ENCODE measurements around the gene ANK2. TPM values are rescaled to one million over a fixed set of nuclear protein-coding genes. Genes with fewer than 3 reads are reported as not detected.
"Not testable (repeated sequence)": the region's sequence is repeated elsewhere in the genome, so short reads cannot be mapped to it uniquely, and the experiment has no call there.

Gene ANK2
- total RNA-seq, 1 donor from 2014 or later = 284 TPM

DNA sequence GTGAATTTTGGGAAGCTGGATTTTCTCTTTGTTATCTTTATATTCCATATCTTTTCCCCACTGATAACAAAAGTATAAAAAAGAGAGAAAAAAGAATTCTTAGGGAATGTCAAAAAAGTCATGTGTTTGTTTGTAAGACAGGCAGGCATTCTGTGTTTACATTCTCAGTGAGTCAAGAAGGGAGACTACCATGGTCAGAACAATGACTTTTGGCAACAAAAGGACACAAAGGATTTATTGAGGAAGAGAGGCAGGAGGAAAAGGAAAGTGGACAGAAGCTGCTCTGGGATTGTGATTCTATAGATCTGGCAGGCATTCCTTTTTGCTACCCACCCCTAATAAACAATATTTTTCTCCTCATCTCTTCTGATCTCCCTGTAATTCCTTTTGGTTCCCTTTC, 5.9 kb upstream of the ANK2 start:
- intact Hi-C loops (cut with DNase I) = no loop called here
- DNase-seq (ENCODE audit: missing footprints) (no peak), ATAC-seq (no peak)

DNA sequence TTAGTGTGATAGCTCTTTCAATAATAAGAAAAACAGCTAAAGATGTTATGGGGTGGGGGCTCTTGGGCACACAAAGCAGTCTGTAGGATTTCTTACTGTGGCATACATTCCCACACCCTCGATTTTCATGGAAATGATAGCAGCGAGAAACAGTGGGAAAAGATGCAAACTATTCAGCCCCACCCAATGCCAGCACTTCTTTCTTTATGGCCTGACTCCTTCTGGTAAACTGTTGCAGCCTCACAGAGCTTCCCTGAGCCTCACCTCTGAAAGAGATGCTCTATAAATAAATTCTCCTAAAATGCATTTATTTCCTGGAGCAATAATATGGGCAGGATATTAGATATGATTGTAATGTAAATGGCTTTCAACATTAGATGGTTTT, 910 bp downstream of the ANK2 start:
- intact Hi-C loops (cut with DNase I) = no loop called here
- DNase-seq (ENCODE audit: missing footprints) (no peak), ATAC-seq (no peak)

DNA sequence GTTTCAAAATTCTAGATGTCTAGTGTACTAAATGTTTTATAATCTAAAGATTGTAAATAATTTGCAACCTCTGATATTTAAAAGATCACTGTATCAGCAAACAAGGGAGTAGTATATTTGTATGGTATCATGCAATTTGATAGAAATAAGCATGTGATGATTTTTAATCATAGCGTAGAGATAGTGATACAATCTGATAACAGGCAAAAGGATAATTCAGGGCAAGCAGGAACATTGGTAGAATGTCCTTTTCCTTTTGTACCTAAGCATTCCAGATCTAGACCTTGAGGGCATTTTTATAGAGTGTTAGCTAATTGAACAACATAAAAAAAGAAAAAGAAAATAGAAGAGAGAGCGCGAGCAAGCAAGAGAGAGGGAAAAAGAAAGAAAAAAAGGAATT, 1.4 kb downstream of the ANK2 start:
- ATAC-seq (no peak), DNase-seq (ENCODE audit: missing footprints) (no peak)
- intact Hi-C loops (cut with DNase I) = no loop called here

DNA sequence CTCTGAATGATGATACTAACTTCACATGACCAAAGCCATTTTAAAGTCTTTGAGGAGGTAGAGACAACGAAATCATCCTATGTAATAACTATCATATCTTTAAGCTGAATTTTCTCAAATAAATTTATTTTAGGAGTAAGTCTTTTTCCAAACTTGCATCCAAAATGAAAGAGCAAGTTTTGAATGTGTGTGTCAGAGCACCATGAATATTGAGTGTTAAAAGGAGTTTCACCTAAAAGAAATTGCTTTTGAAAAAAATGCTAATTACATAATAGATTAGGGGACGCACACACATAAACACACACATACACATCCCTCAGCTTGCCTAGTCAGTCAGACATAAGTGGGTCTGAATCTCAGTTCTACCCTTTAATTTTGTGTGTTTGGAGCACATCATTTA, 1.9 kb downstream of the ANK2 start:
- intact Hi-C loops (cut with DNase I) = no loop called here
- ATAC-seq = no peak
- no peak for DNase-seq (ENCODE audit: missing footprints)

DNA sequence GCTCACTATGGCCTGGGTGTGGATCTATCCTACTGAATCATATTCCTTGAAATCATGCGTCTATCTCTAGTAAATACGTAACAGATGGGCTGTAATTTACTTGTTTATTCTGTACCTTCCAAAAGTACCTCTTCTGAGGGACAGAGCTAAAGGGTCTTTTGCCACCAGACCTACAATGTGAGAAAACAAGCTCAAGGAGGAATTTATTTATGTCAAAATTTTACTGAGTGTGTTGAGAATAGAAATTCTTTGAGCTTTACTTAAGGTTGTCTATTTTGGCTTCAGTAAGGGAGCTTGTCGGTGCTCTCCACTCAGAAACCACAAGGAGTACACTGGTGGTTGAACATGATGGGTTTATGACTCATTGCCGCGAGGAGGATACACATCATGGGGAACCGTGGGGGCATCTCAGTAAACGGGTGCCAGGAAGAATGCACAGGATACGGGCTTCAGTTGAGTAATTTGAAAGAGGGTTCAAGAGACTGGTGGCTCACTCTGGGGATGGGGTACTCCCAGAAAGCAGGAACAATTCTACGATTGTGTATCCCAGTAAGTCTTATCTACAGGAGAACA, 3.0 kb downstream of the ANK2 start:
- DNase-seq (ENCODE audit: missing footprints) = no peak
- no peak for ATAC-seq
- intact Hi-C loops (cut with DNase I) = no loop called here

DNA sequence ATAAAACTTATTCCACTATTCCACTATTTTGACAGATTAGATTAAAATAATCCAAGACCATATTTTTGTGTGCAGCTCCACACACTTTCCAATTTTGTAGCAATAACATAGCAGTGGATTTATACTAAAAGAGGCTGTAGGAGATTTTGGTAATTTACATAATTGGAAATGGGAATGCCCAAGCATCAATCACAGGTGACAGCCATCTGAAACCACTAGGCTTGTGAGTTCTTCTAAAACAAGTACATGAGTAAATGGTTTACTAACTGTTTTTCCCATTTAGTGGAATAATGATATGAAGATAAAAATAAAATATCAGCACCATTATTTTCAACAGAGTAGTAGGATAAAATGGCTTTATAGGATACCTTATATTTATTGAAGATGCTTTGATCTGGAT, 4.4 kb downstream of the ANK2 start:
- ATAC-seq (no peak), DNase-seq (ENCODE audit: missing footprints) (no peak)
- intact Hi-C loops (cut with DNase I) = no loop called here

DNA sequence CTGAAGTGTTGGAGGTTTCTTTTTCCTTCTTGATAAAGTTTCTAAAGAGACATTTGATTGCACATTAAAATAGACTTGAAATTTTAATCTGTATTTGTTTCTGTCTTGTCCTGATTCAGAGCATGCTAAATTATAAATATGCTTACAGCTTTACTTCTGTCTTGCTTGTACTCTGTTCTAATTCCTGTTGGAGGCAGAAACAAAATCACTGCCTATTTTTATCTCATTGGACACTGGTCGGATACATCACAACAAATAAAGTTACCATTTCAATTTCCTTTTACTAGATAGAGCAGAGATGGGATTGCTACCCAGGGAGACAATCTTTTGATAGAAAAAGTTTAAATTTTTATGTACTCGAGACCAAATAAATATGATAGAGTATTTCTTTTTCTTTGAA, 6.9 kb downstream of the ANK2 start:
- intact Hi-C loops (cut with DNase I) = no loop called here
- ATAC-seq = no peak
- no peak for DNase-seq (ENCODE audit: missing footprints)

DNA sequence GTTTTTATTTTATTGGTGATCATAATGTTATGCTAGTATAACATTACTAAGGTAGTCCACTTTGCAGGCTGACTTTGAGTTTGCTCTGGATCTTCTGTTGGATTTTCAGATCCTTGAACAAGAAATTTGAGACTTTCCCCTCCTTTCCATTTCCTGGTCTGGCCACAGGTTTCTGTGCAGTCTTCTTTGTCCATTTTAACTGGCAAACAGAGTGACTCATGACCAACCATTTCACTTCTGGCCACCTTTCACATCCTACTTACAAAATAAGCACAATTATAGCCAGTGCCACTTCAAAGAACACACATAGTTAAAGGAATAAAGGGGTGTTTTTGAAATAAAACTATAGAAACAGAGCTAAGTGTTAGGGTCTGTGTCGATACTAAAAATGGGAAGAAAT, 8.4 kb downstream of the ANK2 start:
- ATAC-seq (no peak), DNase-seq (ENCODE audit: missing footprints) (no peak)
- intact Hi-C loops (cut with DNase I) = no loop called here

DNA sequence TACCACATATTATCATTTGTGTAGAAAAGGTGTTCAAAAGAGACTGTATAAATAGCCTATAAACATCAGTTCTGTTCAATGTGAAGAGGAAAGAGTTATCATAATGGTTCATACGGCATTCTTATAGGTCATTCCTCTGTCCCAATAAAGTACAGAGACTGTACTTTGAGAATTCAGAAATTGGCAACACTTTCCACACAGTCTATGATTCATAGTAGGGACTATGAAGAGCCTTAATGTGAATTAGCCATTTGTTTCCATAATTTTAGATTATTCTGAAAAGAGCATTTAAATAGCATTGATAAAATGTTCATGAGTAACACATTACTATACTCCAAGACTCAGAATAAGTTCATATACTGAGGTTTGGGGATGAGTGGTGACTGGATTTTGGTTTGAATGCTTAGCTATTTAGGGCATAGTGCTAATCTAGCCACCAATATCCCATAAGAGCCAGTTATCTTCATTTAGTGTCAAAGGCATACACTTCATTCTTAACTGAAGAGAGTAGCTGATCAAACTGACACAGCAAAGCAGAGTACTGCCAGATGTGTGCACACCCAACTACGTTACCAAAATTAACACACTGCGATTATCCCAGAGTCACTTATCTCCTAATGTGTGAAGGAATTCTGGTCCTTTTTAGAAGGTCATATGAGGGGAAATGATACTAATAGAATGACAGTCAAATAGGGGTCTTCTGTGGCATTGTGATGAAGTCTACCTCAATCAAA, 10.2 kb downstream of the ANK2 start:
- peak; percentile 62 for ATAC-seq
- intact Hi-C loops (cut with DNase I) = no loop called here

DNA sequence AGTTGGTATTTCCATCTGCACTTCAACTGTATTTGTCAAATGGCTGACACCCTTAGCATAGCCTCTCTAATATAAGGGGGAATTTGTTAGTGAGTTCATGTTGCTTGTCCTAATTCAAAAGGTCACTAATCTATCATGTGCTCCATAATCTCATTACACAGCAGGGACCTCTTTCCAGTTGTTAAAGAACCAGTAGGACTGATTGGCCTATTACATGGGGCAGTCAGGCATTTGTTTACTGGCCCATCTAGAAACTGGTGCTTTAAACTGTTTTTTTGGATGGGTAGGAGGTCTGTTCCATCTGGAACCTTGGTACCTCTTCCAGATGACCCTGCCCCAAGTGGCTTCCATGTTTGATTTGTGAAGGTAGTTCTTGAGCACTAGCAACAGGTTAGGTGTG, 11.4 kb downstream of the ANK2 start:
- ATAC-seq = no peak
- intact Hi-C loops (cut with DNase I) = no loop called here

More for the DNA sequence above, 10.2 kb downstream of the ANK2 start:
- no peak for DNase-seq (ENCODE audit: missing footprints)

DNA sequence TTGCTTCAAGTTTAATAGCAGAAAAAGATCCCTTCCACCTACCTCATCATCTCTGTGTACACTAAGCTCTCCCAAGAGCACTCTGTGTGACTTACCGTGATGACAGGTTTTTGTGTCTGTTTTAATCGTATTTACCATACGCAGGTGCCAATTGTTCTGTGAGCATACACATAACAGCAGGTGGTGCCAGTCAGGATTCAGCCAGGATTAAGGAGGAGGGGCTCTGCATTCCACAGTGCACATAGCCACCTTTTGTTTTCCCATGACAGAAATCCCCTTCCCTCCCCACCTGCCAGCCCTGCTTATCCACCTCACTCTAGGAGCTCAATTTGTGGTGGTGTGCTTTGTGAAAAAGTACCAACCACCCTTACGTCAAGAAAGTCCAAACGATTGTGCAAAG, 14.8 kb downstream of the ANK2 start:
- intact Hi-C loops (cut with DNase I) = no loop called here
- DNase-seq (ENCODE audit: missing footprints) = no peak
- ATAC-seq = no peak

More for the DNA sequence above, 11.4 kb downstream of the ANK2 start:
- DNase-seq (ENCODE audit: missing footprints) = no peak

DNA sequence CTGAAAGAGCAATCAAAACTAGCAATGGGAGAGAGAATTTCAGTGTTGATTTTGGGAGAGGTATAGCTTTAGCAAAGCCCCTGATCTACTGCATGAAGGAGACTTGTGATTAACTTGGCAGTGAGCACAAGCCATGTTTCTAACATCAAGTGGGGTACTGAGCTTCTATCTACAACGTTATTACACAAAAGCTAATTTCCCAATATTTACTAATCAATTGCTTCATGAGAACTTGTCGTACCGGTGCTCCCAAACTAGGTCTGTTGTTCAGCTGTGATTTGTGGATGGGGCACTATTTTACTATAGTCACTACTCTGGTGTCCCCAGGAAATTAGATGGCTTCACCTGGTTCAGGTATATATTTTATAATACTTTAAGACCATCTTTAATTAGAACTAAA, 16.2 kb downstream of the ANK2 start:
- DNase-seq (ENCODE audit: missing footprints) = no peak
- intact Hi-C loops (cut with DNase I) = no loop called here
- no peak for ATAC-seq

DNA sequence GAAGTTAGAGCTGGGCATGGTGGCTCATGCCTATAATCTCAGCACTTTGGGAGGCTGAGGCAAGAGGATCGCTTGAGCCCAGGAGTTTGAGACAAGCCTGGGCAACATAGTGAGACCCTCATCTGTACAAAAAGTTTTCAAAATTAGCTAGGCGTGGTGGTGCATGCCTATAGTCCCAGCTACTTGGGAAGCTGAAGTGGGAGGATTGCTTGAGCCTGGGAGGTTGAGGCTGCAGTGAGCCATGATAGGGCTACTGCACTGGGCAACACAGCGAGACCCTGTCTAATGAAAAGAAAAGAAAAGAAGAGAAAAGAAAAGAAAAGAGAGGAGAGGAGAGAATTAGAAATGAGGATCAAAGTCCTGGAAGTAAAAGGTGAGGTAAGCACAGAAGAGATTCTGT, 19.3 kb downstream of the ANK2 start:
- DNase-seq (ENCODE audit: missing footprints); ATAC-seq; intact Hi-C loops (cut with DNase I): not testable (repeated sequence)

DNA sequence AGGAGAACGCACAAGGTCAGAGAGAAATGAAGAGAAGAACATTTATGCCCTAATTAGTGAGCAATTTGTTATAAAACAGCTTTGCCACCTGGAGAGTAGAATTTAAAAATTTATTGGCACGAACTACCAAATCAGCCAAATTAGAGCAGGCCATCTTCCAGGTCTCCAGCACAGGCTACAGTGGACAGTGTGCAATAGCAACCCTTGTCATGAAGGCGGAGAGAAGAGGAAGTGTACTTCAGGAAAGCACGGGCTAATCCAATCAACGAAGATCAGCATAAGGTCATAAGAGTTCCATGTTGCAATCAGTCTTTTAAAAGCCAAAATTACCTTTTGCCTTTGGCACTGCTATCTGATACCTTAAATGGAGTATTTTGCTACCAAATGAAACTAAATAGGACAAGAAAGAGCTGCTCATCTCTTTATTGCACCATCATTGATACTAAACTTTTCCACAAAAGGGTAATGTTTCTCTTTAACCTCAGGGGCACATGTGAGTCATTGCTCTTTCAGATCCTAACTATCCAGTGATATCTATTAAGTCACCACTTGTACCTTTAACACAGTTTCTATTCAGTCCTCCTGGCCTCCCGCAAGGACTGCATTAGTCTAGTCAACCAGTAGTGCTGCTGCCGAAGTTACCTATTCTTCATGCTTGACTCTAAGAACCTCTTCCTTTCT, 19.9 kb downstream of the ANK2 start:
- ATAC-seq (no peak), DNase-seq (ENCODE audit: missing footprints) (no peak)
- intact Hi-C loops (cut with DNase I) = no loop called here

DNA sequence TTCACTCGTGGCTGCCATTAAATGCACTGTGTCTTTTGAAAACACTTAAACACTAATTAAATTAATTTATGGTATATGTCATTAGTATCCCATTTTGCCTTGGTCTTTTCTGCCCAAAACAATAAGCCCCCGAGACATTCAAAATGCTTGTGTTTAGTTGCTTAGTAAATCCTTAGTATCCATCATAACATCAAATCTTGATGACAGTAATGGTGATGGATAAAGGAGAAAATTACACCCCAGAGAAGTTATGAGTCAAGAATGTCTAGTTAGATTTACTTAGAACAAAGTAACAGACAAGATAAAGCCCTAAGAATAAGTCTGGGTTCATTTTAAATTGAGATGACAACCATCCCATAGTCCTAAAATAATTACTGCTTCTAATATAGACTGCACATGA, 21.3 kb downstream of the ANK2 start:
- DNase-seq (ENCODE audit: missing footprints) = no peak
- intact Hi-C loops (cut with DNase I) = no loop called here
- ATAC-seq = no peak

DNA sequence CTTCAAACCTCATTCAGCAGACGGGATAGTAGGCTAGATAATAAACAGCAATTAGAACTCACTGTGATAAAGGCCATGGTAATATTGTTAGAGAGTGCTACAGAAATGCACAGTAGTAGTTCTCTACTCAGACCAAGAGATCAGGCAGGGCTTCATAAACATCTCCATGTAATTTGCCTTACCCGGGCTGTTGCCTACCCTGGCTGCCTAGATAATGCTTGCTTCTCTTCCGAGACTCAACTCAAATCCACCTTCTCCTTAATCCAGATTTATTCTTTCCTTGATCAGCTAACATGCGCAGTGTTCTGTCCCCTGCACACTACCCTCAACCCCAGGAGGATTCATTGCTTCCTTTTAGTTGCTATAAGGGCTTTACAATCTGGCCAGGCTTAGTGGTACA, 21.8 kb downstream of the ANK2 start:
- intact Hi-C loops (cut with DNase I) = no loop called here
- DNase-seq (ENCODE audit: missing footprints) (no peak), ATAC-seq (no peak)

DNA sequence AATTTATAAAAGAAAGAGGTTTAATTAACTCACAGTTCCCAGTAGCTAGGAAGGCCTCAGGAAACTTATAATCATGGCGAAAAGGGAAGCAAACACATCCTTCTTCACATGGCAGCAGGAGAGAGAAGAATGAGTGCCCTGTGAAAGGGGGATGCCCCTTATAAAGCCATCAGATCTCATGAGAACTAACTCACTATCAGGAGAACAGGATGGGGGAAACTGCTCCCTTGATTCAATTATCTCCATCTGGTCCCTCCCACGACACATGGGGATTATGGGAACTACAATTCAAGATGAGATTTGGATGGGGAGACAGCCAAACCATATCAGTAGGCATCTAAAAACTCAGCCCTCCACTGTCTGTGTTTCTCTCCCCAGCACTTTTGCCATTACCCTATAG, 22.4 kb downstream of the ANK2 start:
- DNase-seq (ENCODE audit: missing footprints) = no peak
- ATAC-seq = no peak
- intact Hi-C loops (cut with DNase I) = no loop called here

DNA sequence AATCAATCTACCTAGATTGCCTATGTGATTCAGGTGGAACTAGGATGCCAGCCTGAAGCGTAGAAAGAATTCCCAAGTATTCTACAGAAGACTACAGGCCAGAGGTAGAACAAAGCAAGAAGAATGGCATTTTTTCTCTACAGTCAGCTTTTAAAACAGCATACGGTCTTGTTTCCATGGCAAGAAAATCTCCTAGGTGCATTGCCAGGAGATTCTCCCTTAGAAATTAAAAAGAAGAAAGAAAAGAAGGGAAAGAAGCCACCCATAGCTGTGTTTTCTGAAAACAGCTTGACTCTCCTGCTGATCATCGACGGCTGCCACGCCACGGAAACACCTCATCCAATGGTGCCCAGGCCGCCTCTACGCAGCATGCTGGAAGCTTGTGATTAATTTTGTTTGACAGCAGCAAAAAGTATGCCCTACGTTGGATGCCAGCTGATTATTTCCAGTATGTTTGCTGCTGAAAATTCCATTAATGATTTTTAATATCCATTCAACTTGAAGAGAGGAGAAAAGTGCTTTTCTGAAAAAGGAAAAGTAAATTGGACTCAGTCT, 24.1 kb downstream of the ANK2 start:
- ATAC-seq = no peak
- no peak for DNase-seq (ENCODE audit: missing footprints)
- intact Hi-C loops (cut with DNase I) = no loop called here

DNA sequence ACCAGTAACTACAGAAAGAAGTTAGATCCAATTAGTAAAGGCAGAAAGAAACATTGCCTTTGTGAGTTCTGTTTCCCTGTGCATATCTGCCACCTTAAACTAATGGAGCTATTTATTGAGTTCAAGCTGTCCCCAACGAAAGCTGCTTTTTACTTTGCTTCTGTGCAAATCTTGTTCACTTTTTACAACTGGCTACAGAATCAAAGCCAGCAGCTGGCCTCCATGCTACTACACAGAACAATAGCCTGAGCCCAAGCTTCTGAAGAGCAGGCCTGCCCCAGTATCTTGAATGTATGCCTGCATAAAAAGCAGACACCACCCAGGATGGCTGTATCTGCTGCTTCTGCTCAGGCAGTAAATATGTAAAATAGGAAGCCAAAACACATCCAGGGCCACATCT, 28.1 kb downstream of the ANK2 start:
- no peak for DNase-seq (ENCODE audit: missing footprints)
- ATAC-seq = no peak
- intact Hi-C loops (cut with DNase I) = no loop called here

DNA sequence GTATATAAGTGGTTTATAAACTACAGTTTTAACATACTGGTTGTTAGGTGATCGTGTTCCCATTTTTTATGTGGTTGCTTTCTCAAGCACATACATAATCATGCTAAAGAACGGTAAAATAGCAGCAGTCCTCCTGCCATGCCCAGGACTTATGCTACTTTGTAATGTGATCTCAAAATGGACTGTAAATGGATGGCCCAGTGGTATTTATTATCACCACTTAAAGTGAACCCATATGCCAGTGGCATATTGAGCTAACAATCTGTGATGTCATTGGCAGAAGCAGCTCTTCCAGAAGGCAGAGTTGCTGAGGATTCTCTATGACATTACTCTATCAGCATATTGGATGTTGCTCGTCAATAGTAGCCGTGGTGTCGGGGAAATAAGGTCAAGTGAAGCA, 28.6 kb downstream of the ANK2 start:
- DNase-seq (ENCODE audit: missing footprints) (no peak), ATAC-seq (no peak)
- intact Hi-C loops (cut with DNase I) = no loop called here

Measured in Right ventricle myocardium inferior (tissue), 1 donor.